ENCODE results near the gene FGF16. TPM values are rescaled to one million over a fixed set of nuclear protein-coding genes. Genes with fewer than 3 reads are reported as not detected.

Gene FGF16
- total RNA-seq, 1 donor from 2014 or later, result not detected

GRCh38 chrX:77447653-77448569 lies 722 bp downstream of the FGF16 start:
- H3K4me1 Mint-ChIP-seq, result peaks cover 14% of the 10 kb centered on the region
- H3K36me3 Mint-ChIP-seq, result no peaks in the 10 kb centered on the region
- DNase-seq (ENCODE audit: low spot score in 2 of 2, unreplicated experiment in 2 of 2), result peak in 1 of 2 experiments; percentile 40
- TF ChIP-seq CTCF (IDR thresholded peaks at IDR 0.05; ENCODE audit: unreplicated experiment), result no peak
- peaks cover 11% of the 10 kb centered on the region for H3K9me3 Mint-ChIP-seq
- H3K27ac Mint-ChIP-seq, result no peak overlapping the region
- peak overlapping the region; percentile 45 for H3K4me3 Mint-ChIP-seq
- peaks cover 54% of the 10 kb centered on the region for H3K27me3 Mint-ChIP-seq (ENCODE audit: low read depth)

GRCh38 chrX:77450415-77450814 lies 3.2 kb downstream of the FGF16 start:
- H3K4me3 Mint-ChIP-seq, result no peak overlapping the region
- TF ChIP-seq CTCF (IDR thresholded peaks at IDR 0.05; ENCODE audit: unreplicated experiment), result no peak
- H3K4me1 Mint-ChIP-seq, result peaks cover 14% of the 10 kb centered on the region
- DNase-seq (ENCODE audit: low spot score in 2 of 2, unreplicated experiment in 2 of 2), result no peak
- H3K9me3 Mint-ChIP-seq, result peaks cover 12% of the 10 kb centered on the region
- H3K36me3 Mint-ChIP-seq, result no peaks in the 10 kb centered on the region
- H3K27ac Mint-ChIP-seq, result no peak overlapping the region
- H3K27me3 Mint-ChIP-seq (ENCODE audit: low read depth), result peaks cover 39% of the 10 kb centered on the region

- no peak for DNase-seq (ENCODE audit: low spot score in 2 of 2, unreplicated experiment in 2 of 2)
- H3K27ac Mint-ChIP-seq, result no peak overlapping the region
- H3K9me3 Mint-ChIP-seq, result peaks cover 10% of the 10 kb centered on the region
These were observed 3.8 kb downstream of the FGF16 start for GRCh38 chrX:77450996-77451395.

GRCh38 chrX:77453190-77453589 lies 6.0 kb downstream of the FGF16 start:
- no peak for DNase-seq (ENCODE audit: low spot score in 2 of 2, unreplicated experiment in 2 of 2)
- Mint-ChIP-seq H3K36me3 (no peaks in the 10 kb centered on the region), H3K4me1 (peaks cover 3% of the 10 kb centered on the region), H3K27ac (no peak overlapping the region), H3K4me3 (no peak overlapping the region), H3K9me3 (peaks cover 13% of the 10 kb centered on the region), H3K27me3 (ENCODE audit: low read depth) (peaks cover 15% of the 10 kb centered on the region)
- TF ChIP-seq CTCF (IDR thresholded peaks at IDR 0.05; ENCODE audit: unreplicated experiment), result no peak

More at GRCh38 chrX:77450996-77451395, 3.8 kb downstream of the FGF16 start:
- peaks cover 33% of the 10 kb centered on the region for H3K27me3 Mint-ChIP-seq (ENCODE audit: low read depth)
- no peak overlapping the region for H3K4me3 Mint-ChIP-seq
- no peaks in the 10 kb centered on the region for H3K36me3 Mint-ChIP-seq
- TF ChIP-seq CTCF (IDR thresholded peaks at IDR 0.05; ENCODE audit: unreplicated experiment), result no peak
- H3K4me1 Mint-ChIP-seq, result peaks cover 14% of the 10 kb centered on the region

- Mint-ChIP-seq H3K36me3 (no peaks in the 10 kb centered on the region), H3K4me3 (no peak overlapping the region), H3K27ac (no peak overlapping the region), H3K4me1 (no peaks in the 10 kb centered on the region), H3K27me3 (ENCODE audit: low read depth) (no peaks in the 10 kb centered on the region), H3K9me3 (peaks cover 21% of the 10 kb centered on the region)
- DNase-seq (ENCODE audit: low spot score in 2 of 2, unreplicated experiment in 2 of 2), result no peak
- TF ChIP-seq CTCF (IDR thresholded peaks at IDR 0.05; ENCODE audit: unreplicated experiment), result no peak
These were observed 8.2 kb downstream of the FGF16 start for GRCh38 chrX:77455437-77455836.

Data from mesothelial cell of epicardium (in vitro differentiated cells).